GM19043 (cell line): ENCODE data around the gene PPP4C.
"Not testable (repeated sequence)": the region's sequence is repeated elsewhere in the genome, so short reads cannot be mapped to it uniquely, and the experiment has no call there.

Experiments used
- ATAC-seq: cut with Tn5 transposase; IDR thresholded peaks from one replicate; pipeline ENCODE4 v1.9.1; 2021; ENCODE audit warnings: low read depth; ENCODE audit not compliant: unreplicated experiment

PPP4C gene

GRCh38 chr16:30095166-30096078 is 19.6 kb downstream of the PPP4C start:
- no peak for ATAC-seq

GRCh38 chr16:30096105-30096861 is 20.5 kb downstream of the PPP4C start, which contains the start of gene YPEL3:
YPEL3 (minus strand) TSS chr16:30096213; CDS start chr16:30095482, 731 bp downstream.
- no peak for ATAC-seq

GRCh38 chr16:30096862-30097563 is 21.2 kb downstream of the PPP4C start:
- ATAC-seq = no peak

- ATAC-seq = no peak
Observed at GRCh38 chr16:30104090-30104489, 28.3 kb downstream of the PPP4C start.

GRCh38 chr16:30104492-30104891 is 28.7 kb downstream of the PPP4C start:
- ATAC-seq = no peak

GRCh38 chr16:30108059-30108850 is 32.5 kb downstream of the PPP4C start:
- no peak for ATAC-seq

- ATAC-seq = no peak
Observed at GRCh38 chr16:30110661-30111060, 34.9 kb downstream of the PPP4C start.

GRCh38 chr16:30112197-30113030 is 36.6 kb downstream of the PPP4C start:
- no peak for ATAC-seq

- ATAC-seq = no peak
Observed at GRCh38 chr16:30113031-30113710, 37.4 kb downstream of the PPP4C start, which contains the start of gene GDPD3. GDPD3 (minus strand) TSS chr16:30113537; CDS start chr16:30113478, 59 bp downstream.

GRCh38 chr16:30113711-30114333 is 38.0 kb downstream of the PPP4C start:
- ATAC-seq = no peak

- ATAC-seq = no peak
Observed at GRCh38 chr16:30114411-30114810, 38.6 kb downstream of the PPP4C start.

- ATAC-seq = not testable (repeated sequence)
Observed at GRCh38 chr16:30114833-30115232, 39.0 kb downstream of the PPP4C start.

GRCh38 chr16:30115238-30115637 is 39.4 kb downstream of the PPP4C start:
- no peak for ATAC-seq

- no peak for ATAC-seq
Observed at GRCh38 chr16:30116291-30117207, 40.8 kb downstream of the PPP4C start.

GRCh38 chr16:30117768-30118167 is 42.0 kb downstream of the PPP4C start:
- ATAC-seq = no peak

- ATAC-seq = no peak
Observed at GRCh38 chr16:30119428-30119827, 43.6 kb downstream of the PPP4C start.
